LoVo (cell line): ENCODE results near the gene CTPS1.

Source experiments
- DNase-seq: peaks from one replicate; pipeline ENCODE4 v3.0.0-alpha.2; 2016; ENCODE audit warnings: low spot score

The CTPS1 gene

GRCh38 chr1:40979241-40980067 is at the start of gene CTPS1:
TSS of gene CTPS1 (plus strand) at chr1:40979696. CDS start at chr1:40983291, 3,595 bp downstream.
- DNase-seq: peak; percentile 91

GRCh38 chr1:40930174-40930964 is 49.1 kb upstream of the CTPS1 start:
- DNase-seq: no peak

GRCh38 chr1:40931601-40932000 is 47.9 kb upstream of the CTPS1 start:
- no peak for DNase-seq

GRCh38 chr1:40932006-40932405 is 47.5 kb upstream of the CTPS1 start:
- DNase-seq: no peak

GRCh38 chr1:40936931-40937339 is 42.6 kb upstream of the CTPS1 start:
- no peak for DNase-seq

GRCh38 chr1:40938393-40938792 is 41.1 kb upstream of the CTPS1 start:
- DNase-seq: no peak

- peak; percentile 63 for DNase-seq
Measured at GRCh38 chr1:40939320-40940059, 40.0 kb upstream of the CTPS1 start.

- no peak for DNase-seq
Measured at GRCh38 chr1:40944326-40944725, 35.2 kb upstream of the CTPS1 start.

GRCh38 chr1:40944841-40945430 is 34.6 kb upstream of the CTPS1 start:
- no peak for DNase-seq

- no peak for DNase-seq
Measured at GRCh38 chr1:40945491-40945973, 34.0 kb upstream of the CTPS1 start.

- peak; percentile 25 for DNase-seq
Measured at GRCh38 chr1:40948741-40949443, 30.6 kb upstream of the CTPS1 start.

GRCh38 chr1:40949563-40949962 is 29.9 kb upstream of the CTPS1 start:
- DNase-seq: no peak

GRCh38 chr1:40951943-40952743 is 27.4 kb upstream of the CTPS1 start:
- peak; percentile 78 for DNase-seq

- no peak for DNase-seq
Measured at GRCh38 chr1:40952744-40953315, 26.7 kb upstream of the CTPS1 start.

GRCh38 chr1:40954626-40955025 is 24.9 kb upstream of the CTPS1 start:
- no peak for DNase-seq

GRCh38 chr1:40955266-40955665 is 24.2 kb upstream of the CTPS1 start:
- DNase-seq: no peak

GRCh38 chr1:40956407-40956806 is 23.1 kb upstream of the CTPS1 start:
- DNase-seq: no peak

GRCh38 chr1:40958210-40958609 is 21.3 kb upstream of the CTPS1 start:
- no peak for DNase-seq

- DNase-seq: no peak
Measured at GRCh38 chr1:40965531-40965930, 14.0 kb upstream of the CTPS1 start.

GRCh38 chr1:40966417-40966816 is 13.1 kb upstream of the CTPS1 start:
- DNase-seq: no peak
